ENCODE measurements around the gene HIPK2.

HIPK2 gene

DNA sequence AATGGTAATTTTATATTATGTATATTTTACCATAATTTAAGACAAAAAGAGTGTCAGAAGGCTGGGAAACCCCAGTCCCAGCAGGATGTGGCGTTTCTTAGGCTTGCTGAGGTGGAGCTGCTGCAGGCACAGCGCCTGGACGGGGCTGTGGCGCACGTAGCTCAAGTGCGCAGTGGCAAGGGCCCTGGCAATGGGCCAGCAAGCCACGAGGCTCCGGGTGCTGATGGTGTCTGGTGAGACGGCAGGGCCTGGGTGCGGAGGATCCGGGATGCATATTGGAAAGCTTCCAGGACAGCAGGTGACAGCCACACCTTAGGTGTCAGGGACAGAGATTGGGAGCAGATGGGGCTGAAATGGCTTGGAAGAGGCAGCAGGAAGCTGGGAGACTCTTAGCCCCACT, 217.1 kb downstream of the HIPK2 start:
- Histone ChIP-seq H3K4me1 (ENCODE audit: low read depth, poor library complexity, severe bottlenecking) (no peaks in the 10 kb centered on the region), H4K20me1 (ENCODE audit: insufficient read depth) (no peaks in the 10 kb centered on the region), H3K27ac (no peak overlapping the region), H2AFZ (ENCODE audit: low read depth) (no peak overlapping the region), H3K36me3 (ENCODE audit: insufficient read depth) (no peaks in the 10 kb centered on the region), H3K4me2 (no peak overlapping the region), H3K79me2 (ENCODE audit: insufficient read depth, low read depth) (no peaks in the 10 kb centered on the region), H3K4me3 (IDR thresholded peaks at IDR 0.05; ENCODE audit: insufficient read depth, low read depth, low read length) (no peak overlapping the region), H3K27me3 (ENCODE audit: insufficient read depth, low read depth) (no peaks in the 10 kb centered on the region), H3K9ac (no peak overlapping the region)
- TF ChIP-seq, protein P1, sequence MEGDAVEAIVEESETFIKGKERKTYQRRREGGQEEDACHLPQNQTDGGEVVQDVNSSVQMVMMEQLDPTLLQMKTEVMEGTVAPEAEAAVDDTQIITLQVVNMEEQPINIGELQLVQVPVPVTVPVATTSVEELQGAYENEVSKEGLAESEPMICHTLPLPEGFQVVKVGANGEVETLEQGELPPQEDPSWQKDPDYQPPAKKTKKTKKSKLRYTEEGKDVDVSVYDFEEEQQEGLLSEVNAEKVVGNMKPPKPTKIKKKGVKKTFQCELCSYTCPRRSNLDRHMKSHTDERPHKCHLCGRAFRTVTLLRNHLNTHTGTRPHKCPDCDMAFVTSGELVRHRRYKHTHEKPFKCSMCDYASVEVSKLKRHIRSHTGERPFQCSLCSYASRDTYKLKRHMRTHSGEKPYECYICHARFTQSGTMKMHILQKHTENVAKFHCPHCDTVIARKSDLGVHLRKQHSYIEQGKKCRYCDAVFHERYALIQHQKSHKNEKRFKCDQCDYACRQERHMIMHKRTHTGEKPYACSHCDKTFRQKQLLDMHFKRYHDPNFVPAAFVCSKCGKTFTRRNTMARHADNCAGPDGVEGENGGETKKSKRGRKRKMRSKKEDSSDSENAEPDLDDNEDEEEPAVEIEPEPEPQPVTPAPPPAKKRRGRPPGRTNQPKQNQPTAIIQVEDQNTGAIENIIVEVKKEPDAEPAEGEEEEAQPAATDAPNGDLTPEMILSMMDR (conservative IDR thresholded peaks at IDR 0.05; ENCODE audit: low read depth, low read length): no peak

DNA sequence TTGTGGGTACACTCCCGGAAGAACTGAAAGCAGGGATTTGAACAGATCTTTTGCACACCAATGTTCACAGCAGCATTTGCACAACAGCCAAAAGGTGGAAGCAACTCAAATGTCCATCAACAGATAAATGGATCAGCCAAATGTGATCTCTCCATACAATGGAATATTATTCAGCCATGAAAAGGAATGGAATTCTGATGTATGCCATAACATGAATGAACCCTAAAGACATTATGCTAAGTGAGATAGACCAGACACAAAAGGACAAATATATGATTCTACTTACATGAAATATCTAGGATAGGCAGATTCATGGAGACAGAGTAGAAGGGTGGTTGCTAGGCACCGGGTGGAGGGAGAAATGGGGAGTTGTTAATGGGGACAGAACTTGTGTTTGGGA, 217.6 kb downstream of the HIPK2 start:
- H3K36me3 ChIP-seq (ENCODE audit: insufficient read depth): no peaks in the 10 kb centered on the region
- no peak overlapping the region for H2AFZ ChIP-seq (ENCODE audit: low read depth)
- no peaks in the 10 kb centered on the region for H4K20me1 ChIP-seq (ENCODE audit: insufficient read depth)
- H3K4me2 ChIP-seq: no peak overlapping the region
- H3K4me3 ChIP-seq (IDR thresholded peaks at IDR 0.05; ENCODE audit: insufficient read depth, low read depth, low read length): no peak overlapping the region
- H3K4me1 ChIP-seq (ENCODE audit: low read depth, poor library complexity, severe bottlenecking): no peaks in the 10 kb centered on the region
- H3K9ac ChIP-seq: no peak overlapping the region
- no peaks in the 10 kb centered on the region for H3K27me3 ChIP-seq (ENCODE audit: insufficient read depth, low read depth)
- no peaks in the 10 kb centered on the region for H3K79me2 ChIP-seq (ENCODE audit: insufficient read depth, low read depth)
- TF ChIP-seq, protein P1 (conservative IDR thresholded peaks at IDR 0.05; ENCODE audit: low read depth, low read length): no peak
- no peak overlapping the region for H3K27ac ChIP-seq

DNA sequence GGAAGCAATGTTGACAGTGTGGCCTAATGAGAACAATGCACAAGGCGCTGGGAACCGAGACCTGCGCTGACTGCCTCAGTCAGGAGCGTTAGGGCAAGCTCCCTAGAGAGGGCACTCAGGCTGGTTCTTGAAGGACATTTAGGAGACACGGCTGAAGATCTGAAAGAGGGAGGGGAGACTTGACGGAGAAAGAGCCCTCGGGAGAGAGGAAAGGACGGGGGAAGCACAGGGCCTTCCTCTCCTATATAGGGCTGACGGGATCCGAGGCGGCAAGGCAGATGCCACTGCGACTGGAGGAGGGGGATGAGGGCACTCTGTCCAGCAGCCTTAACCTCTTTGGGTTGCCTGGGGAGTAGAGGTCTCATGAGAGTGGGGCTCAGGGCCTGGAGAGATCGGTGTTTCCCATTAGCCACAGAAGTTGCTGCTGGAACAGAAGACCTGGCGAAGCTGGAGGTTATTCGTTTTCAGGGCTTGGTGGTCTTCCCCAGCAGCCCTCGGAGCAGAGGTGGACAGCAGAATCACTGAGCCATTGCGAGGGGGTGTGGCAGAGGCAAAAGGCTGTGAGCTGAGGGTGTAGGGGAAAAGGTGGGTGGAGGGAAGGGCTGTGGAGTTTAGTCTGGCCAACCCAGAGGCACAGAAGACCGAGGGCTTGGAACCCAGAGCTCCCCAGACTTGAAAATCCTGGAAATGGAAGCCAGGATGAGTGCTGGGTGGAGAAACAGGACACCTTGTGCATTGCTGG, 218.3 kb downstream of the HIPK2 start:
- Histone ChIP-seq H3K9ac (no peak overlapping the region), H2AFZ (ENCODE audit: low read depth) (no peak overlapping the region), H3K4me3 (IDR thresholded peaks at IDR 0.05; ENCODE audit: insufficient read depth, low read depth, low read length) (no peak overlapping the region), H3K4me1 (ENCODE audit: low read depth, poor library complexity, severe bottlenecking) (no peaks in the 10 kb centered on the region), H3K79me2 (ENCODE audit: insufficient read depth, low read depth) (no peaks in the 10 kb centered on the region), H4K20me1 (ENCODE audit: insufficient read depth) (no peaks in the 10 kb centered on the region), H3K4me2 (no peak overlapping the region), H3K27ac (no peak overlapping the region), H3K36me3 (ENCODE audit: insufficient read depth) (no peaks in the 10 kb centered on the region), H3K27me3 (ENCODE audit: insufficient read depth, low read depth) (no peaks in the 10 kb centered on the region)
- TF ChIP-seq, protein P1 (conservative IDR thresholded peaks at IDR 0.05; ENCODE audit: low read depth, low read length): no peak

DNA sequence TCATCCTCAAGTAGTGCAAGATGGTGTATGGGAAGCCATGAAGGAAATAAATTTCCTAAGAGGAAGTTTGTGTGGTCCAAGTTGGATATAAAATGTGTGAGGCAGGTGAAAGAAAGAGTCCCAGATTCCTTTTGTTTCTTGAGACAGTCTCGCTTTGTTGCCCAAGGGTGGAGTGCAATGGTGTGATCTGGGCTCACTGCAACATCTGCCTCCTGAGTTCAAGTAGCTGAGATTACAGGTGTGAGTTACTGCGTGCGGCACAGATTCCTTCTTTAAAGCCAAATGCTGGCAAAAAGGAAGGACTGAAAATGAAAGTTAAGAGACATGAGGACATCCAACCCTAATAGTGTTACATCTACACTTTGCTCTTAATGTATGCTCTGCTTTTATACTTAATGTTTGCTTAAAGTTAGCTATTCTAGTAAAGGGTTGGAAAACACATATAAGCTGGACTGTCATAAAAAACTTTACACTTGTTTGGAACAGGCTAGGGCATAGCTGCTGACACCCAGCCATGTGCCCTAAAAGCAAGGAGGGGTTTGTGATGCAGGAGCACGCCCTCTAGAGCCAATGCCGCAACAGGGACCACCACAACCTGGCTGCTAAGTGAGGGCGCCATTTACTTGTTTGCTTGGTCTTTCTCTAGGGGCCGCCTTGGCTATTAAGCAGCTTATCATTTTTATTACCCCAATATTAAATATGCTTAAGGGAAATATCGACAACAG, 219.8 kb downstream of the HIPK2 start:
- no peaks in the 10 kb centered on the region for H3K79me2 ChIP-seq (ENCODE audit: insufficient read depth, low read depth)
- H4K20me1 ChIP-seq (ENCODE audit: insufficient read depth): no peaks in the 10 kb centered on the region
- H2AFZ ChIP-seq (ENCODE audit: low read depth): no peak overlapping the region
- H3K4me2 ChIP-seq: no peak overlapping the region
- no peak overlapping the region for H3K27ac ChIP-seq
- no peak overlapping the region for H3K4me3 ChIP-seq (IDR thresholded peaks at IDR 0.05; ENCODE audit: insufficient read depth, low read depth, low read length)
- H3K27me3 ChIP-seq (ENCODE audit: insufficient read depth, low read depth): no peaks in the 10 kb centered on the region
- no peak overlapping the region for H3K9ac ChIP-seq
- H3K36me3 ChIP-seq (ENCODE audit: insufficient read depth): no peaks in the 10 kb centered on the region
- H3K4me1 ChIP-seq (ENCODE audit: low read depth, poor library complexity, severe bottlenecking): no peaks in the 10 kb centered on the region
- TF ChIP-seq, protein P1 (conservative IDR thresholded peaks at IDR 0.05; ENCODE audit: low read depth, low read length): no peak

All from KMS-11 (cell line).